HepG2 (cell line): ENCODE measurements around the gene CCL22.

Experiments
- ADNP ChIP-seq: sonication (generic); formaldehyde crosslinking; IDR thresholded peaks from 2 replicates; pipeline ENCODE4 v1.4.0; 2020; ENCODE audit warnings: missing genetic modification reagents
- MAFK ChIP-seq, 2 experiments: IDR thresholded peaks in 1 of 2; conservative IDR thresholded peaks in 1 of 2; 2 replicates each; pipeline ENCODE4 v1.6.1; 2011; ENCODE audit warnings: improper control_type of control experiment in 2 of 2, low read length in 2 of 2
- POLR2A ChIP-seq, 2 experiments: IDR thresholded peaks; 2 replicates each; pipeline ENCODE4 v1.6.1; 2011; ENCODE audit warnings: low read depth in 2 of 2, low read length in 2 of 2, mild to moderate bottlenecking in 1 of 2, moderate library complexity in 1 of 2; ENCODE audit not compliant: insufficient read depth in 1 of 2
- SMC3 ChIP-seq: IDR thresholded peaks from 2 replicates; pipeline ENCODE4 v1.6.1; 2011; ENCODE audit warnings: low read length, improper control_type of control experiment
- TCF7L2 ChIP-seq: IDR thresholded peaks from 2 replicates; pipeline ENCODE4 v1.6.1; 2011; ENCODE audit warnings: mild to moderate bottlenecking, low read depth, low read length, moderate library complexity
- YEATS4 ChIP-seq: sonication (generic); formaldehyde crosslinking; IDR thresholded peaks from 2 replicates; pipeline ENCODE4 v1.4.0; 2020; ENCODE audit warnings: missing genetic modification reagents, borderline replicate concordance
- ZNF138 ChIP-seq: sonication (generic); formaldehyde crosslinking; IDR thresholded peaks from 2 replicates; pipeline ENCODE4 v1.5.0; 2020; ENCODE audit warnings: mild to moderate bottlenecking, low read depth, missing genetic modification reagents
- TF ChIP-seq, protein P1 (sequence below): sonication (generic); formaldehyde crosslinking; IDR thresholded peaks from 2 replicates; pipeline ENCODE4 v1.4.0; 2020; ENCODE audit warnings: low read depth, missing genetic modification reagents
- TF ChIP-seq, protein P2 (sequence below): sonication (generic); formaldehyde crosslinking; IDR thresholded peaks from 2 replicates; pipeline ENCODE4 v1.5.0; 2020; ENCODE audit warnings: mild to moderate bottlenecking, missing genetic modification reagents, moderate library complexity

DNA sequence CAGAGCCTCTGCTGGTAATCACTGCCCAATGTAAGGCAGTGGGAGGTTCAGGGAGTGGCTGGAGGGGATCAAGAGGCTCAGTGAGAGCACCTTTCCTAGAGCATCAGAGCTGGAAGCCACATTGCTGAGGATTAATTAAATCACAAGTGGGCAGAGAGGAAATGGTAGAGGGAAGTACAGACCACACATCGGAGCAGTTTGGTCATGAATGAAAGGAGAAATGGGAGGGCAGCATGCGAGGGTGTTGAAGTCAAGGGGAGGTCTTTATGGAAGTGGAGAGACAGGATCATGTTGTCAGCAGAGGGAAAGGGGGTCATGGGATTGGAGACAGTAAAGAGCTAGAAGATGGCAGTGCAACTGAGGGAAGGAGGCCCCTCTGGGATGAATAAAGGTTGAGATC is 48.3 kb downstream of the CCL22 start:
- TF ChIP-seq YEATS4 (CRISPR knock-in tag) = no peak
- no peak for TF ChIP-seq ADNP (CRISPR knock-in tag)
- TF ChIP-seq MAFK (conservative IDR thresholded peaks at IDR 0.05 in 1 of 2, IDR thresholded peaks at IDR 0.05 in 1 of 2; ENCODE audit: low read length in 2 of 2) = no peak
- no peak for TF ChIP-seq TCF7L2
- TF ChIP-seq POLR2A (IDR thresholded peaks at IDR 0.05; ENCODE audit: insufficient read depth in 1 of 2, low read depth in 2 of 2, low read length in 2 of 2) = no peak
- TF ChIP-seq, protein P1, sequence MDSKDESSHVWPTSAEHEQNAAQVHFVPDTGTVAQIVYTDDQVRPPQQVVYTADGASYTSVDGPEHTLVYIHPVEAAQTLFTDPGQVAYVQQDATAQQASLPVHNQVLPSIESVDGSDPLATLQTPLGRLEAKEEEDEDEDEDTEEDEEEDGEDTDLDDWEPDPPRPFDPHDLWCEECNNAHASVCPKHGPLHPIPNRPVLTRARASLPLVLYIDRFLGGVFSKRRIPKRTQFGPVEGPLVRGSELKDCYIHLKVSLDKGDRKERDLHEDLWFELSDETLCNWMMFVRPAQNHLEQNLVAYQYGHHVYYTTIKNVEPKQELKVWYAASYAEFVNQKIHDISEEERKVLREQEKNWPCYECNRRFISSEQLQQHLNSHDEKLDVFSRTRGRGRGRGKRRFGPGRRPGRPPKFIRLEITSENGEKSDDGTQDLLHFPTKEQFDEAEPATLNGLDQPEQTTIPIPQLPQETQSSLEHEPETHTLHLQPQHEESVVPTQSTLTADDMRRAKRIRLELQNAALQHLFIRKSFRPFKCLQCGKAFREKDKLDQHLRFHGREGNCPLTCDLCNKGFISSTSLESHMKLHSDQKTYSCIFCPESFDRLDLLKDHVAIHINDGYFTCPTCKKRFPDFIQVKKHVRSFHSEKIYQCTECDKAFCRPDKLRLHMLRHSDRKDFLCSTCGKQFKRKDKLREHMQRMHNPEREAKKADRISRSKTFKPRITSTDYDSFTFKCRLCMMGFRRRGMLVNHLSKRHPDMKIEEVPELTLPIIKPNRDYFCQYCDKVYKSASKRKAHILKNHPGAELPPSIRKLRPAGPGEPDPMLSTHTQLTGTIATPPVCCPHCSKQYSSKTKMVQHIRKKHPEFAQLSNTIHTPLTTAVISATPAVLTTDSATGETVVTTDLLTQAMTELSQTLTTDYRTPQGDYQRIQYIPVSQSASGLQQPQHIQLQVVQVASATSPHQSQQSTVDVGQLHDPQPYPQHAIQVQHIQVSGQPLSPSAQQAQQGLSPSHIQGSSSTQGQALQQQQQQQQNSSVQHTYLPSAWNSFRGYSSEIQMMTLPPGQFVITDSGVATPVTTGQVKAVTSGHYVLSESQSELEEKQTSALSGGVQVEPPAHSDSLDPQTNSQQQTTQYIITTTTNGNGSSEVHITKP (CRISPR knock-in tag) = no peak
- no peak for TF ChIP-seq SMC3
- TF ChIP-seq, protein P2, sequence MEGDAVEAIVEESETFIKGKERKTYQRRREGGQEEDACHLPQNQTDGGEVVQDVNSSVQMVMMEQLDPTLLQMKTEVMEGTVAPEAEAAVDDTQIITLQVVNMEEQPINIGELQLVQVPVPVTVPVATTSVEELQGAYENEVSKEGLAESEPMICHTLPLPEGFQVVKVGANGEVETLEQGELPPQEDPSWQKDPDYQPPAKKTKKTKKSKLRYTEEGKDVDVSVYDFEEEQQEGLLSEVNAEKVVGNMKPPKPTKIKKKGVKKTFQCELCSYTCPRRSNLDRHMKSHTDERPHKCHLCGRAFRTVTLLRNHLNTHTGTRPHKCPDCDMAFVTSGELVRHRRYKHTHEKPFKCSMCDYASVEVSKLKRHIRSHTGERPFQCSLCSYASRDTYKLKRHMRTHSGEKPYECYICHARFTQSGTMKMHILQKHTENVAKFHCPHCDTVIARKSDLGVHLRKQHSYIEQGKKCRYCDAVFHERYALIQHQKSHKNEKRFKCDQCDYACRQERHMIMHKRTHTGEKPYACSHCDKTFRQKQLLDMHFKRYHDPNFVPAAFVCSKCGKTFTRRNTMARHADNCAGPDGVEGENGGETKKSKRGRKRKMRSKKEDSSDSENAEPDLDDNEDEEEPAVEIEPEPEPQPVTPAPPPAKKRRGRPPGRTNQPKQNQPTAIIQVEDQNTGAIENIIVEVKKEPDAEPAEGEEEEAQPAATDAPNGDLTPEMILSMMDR = no peak
- no peak for TF ChIP-seq ZNF138 (CRISPR knock-in tag)
